ENCODE results near the gene AVPI1. TPM values are rescaled to one million over a fixed set of nuclear protein-coding genes. Genes with fewer than 3 reads are reported as not detected.

The AVPI1 gene
- total and polyA plus RNA-seq, 2 donors (not counting 3 experiments of a cell fraction or from before 2014, with no cell fraction given) = 2.4 to 3.7 TPM

DNA sequence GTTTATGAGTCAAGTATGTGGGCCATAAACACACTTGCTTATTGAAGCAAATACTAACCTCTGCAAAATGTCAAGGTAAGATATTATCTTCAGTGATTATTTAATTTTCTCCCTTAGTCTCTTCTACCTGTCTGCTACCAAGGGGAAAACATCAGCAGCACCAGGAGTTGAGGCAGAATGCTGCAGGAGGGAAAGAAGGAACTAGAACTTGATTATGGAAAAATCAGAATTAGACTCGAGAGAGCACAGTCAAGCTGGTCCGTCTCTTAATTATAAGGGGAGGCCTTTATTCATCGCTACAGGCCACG is 45.0 kb upstream of the AVPI1 start:
- Histone ChIP-seq H3K9ac (replicated peaks; ENCODE audit: extremely low read depth, insufficient read depth, low read length) (no peak overlapping the region), H3K27me3 (ENCODE audit: control insufficient read depth in 2 of 2, insufficient read depth in 2 of 2, low read length in 2 of 2) (no peaks in the 10 kb centered on the region), H3K4me2 (ENCODE audit: insufficient read depth, low read length) (no peak overlapping the region), H3K9me3 (replicated peaks; ENCODE audit: control insufficient read depth, insufficient read depth, low read length) (no peaks in the 10 kb centered on the region), H3K9me1 (replicated peaks; ENCODE audit: control insufficient read depth, extremely low read depth, insufficient read depth, low read length) (no peaks in the 10 kb centered on the region), H3K79me2 (ENCODE audit: control insufficient read depth, insufficient read depth, low read length) (no peaks in the 10 kb centered on the region), H3K4me1 (ENCODE audit: control insufficient read depth, extremely low read depth, insufficient read depth, low read length) (peaks cover 1% of the 10 kb centered on the region), H2AFZ (ENCODE audit: low read depth, low read length) (no peak overlapping the region), H3K27ac (ENCODE audit: insufficient read depth, low read depth, low read length) (no peak overlapping the region), H4K20me1 (replicated peaks; ENCODE audit: control insufficient read depth, extremely low read depth, insufficient read depth, low read length) (no peaks in the 10 kb centered on the region), H3K36me3 (ENCODE audit: control insufficient read depth in 2 of 2, extremely low read depth in 1 of 2, insufficient read depth in 2 of 2, low read length in 2 of 2) (no peaks in the 10 kb centered on the region), H3K4me3 (replicated peaks in 1 of 3; ENCODE audit: insufficient read depth in 1 of 3, low read depth in 1 of 3, low read length in 3 of 3) (no peak overlapping the region)
- FAIRE-seq (no peak), DNase-seq (ENCODE audit: low read depth, low spot score) (no peak)
- POLR2A ChIA-PET = no interaction called here
- dilution Hi-C loops (cut with MboI; ENCODE audit: extremely low pct_ligation_motif_present, low sequenced_read_pairs) (no loop called here), intact Hi-C loops (cut with micrococcal nuclease) (loop anchor here (10.0 kb wide), 1 partner anchor 237 kb away; the partner anchor contains the start of genes MMS19 and UBTD1)
- CTCF ChIA-PET = interaction anchor here (0.8 to 21.8 kb wide), 6 partner anchors 9 to 55 kb away, joined by 3 to 863 read pairs (median 26); partner anchors contain the start of genes AVPI1 and MARVELD1
- TF ChIP-seq, protein P1, sequence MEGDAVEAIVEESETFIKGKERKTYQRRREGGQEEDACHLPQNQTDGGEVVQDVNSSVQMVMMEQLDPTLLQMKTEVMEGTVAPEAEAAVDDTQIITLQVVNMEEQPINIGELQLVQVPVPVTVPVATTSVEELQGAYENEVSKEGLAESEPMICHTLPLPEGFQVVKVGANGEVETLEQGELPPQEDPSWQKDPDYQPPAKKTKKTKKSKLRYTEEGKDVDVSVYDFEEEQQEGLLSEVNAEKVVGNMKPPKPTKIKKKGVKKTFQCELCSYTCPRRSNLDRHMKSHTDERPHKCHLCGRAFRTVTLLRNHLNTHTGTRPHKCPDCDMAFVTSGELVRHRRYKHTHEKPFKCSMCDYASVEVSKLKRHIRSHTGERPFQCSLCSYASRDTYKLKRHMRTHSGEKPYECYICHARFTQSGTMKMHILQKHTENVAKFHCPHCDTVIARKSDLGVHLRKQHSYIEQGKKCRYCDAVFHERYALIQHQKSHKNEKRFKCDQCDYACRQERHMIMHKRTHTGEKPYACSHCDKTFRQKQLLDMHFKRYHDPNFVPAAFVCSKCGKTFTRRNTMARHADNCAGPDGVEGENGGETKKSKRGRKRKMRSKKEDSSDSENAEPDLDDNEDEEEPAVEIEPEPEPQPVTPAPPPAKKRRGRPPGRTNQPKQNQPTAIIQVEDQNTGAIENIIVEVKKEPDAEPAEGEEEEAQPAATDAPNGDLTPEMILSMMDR (IDR thresholded peaks at IDR 0.05; ENCODE audit: extremely low read depth in 1 of 2, insufficient read depth in 1 of 2, low read depth in 1 of 2, low read length in 2 of 2) = no peak
- TF ChIP-seq, protein P2, sequence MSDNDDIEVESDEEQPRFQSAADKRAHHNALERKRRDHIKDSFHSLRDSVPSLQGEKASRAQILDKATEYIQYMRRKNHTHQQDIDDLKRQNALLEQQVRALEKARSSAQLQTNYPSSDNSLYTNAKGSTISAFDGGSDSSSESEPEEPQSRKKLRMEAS (IDR thresholded peaks at IDR 0.05; ENCODE audit: insufficient read depth, insufficient read length) = no peak
- TF ChIP-seq GATA2 (IDR thresholded peaks at IDR 0.05; ENCODE audit: insufficient read depth, insufficient read length, low read depth, low read length) (no peak), JUN (IDR thresholded peaks at IDR 0.05; ENCODE audit: borderline replicate concordance, insufficient read depth, insufficient read length, low read depth) (no peak), POLR2A (IDR thresholded peaks at IDR 0.05; ENCODE audit: low read depth, low read length) (no peak), EZH2 (IDR thresholded peaks at IDR 0.05; ENCODE audit: borderline replicate concordance, low read depth, low read length, severe bottlenecking) (no peak), POLR2AphosphoS5 (IDR thresholded peaks at IDR 0.05; ENCODE audit: insufficient read depth, low read depth, low read length) (no peak), MYC (IDR thresholded peaks at IDR 0.05; ENCODE audit: low read depth, low read length) (no peak), FOS (IDR thresholded peaks at IDR 0.05; ENCODE audit: borderline replicate concordance, insufficient read depth, low read length) (no peak)
- BruUV-seq (replicated peaks) = no TSS peak

Data from endothelial cell of umbilical vein (primary cell).